NT2/D1 (cell line): Measurements from ENCODE around the gene VDAC1.

Source experiments
- SUZ12 ChIP-seq: IDR thresholded peaks from 2 replicates; pipeline ENCODE4 v1.6.1; 2011; ENCODE audit not compliant: insufficient read length, insufficient read depth; ENCODE audit errors: extremely low read depth
- YY1 ChIP-seq: IDR thresholded peaks from 2 replicates; pipeline ENCODE4 v1.6.1; 2011; ENCODE audit not compliant: insufficient read length, insufficient read depth
- ZNF274 ChIP-seq: IDR thresholded peaks from 2 replicates; pipeline ENCODE4 v1.6.1; 2011; ENCODE audit warnings: mild to moderate bottlenecking, low read depth, low read length

- no peak for TF ChIP-seq ZNF274
- no peak for TF ChIP-seq YY1
- TF ChIP-seq SUZ12, result no peak
Observed at GRCh38 chr5:133995341-133995740, 9.4 kb downstream of the VDAC1 start.
